Measurements from ENCODE around the gene BIK. TPM values are rescaled to one million over a fixed set of nuclear protein-coding genes. Genes with fewer than 3 reads are reported as not detected.

The BIK gene
- total RNA-seq, 4 donors from 2014 or later, result 6.1 to 15.6 (median 13.5) TPM

GRCh38 chr22:43171607-43172006, 61.1 kb downstream of the BIK start:
- Histone ChIP-seq H3K9me3 (no peaks in the 10 kb centered on the region), H3K4me1 (peaks cover 19 to 83% (median 43%) of the 10 kb centered on the region in 3 donors), H3K36me3 (peaks cover 25 to 100% (median 47%) of the 10 kb centered on the region in 3 donors), H3K4me3 (peak overlapping the region in 1 of 4 donors; percentile 15), H3K27ac (peak overlapping the region; percentile 70 to 86 (median 81)), H3K27me3 (no peaks in the 10 kb centered on the region)
- no peak for DNase-seq
- TF ChIP-seq POLR2A (IDR thresholded peaks at IDR 0.05) (no peak), CTCF (IDR thresholded peaks at IDR 0.05) (no peak)
- intact Hi-C loops (cut with DNase I), result no loop called here
- 63% methylated on average over 4 of the region's 12 CpGs; no CpG with 5 or more reads in 1 of the 2 donors for WGBS, 2 donors

- no peaks in the 10 kb centered on the region for H3K27me3 ChIP-seq
- TF ChIP-seq POLR2A (IDR thresholded peaks at IDR 0.05) (no peak), CTCF (IDR thresholded peaks at IDR 0.05) (no peak)
- H3K27ac ChIP-seq, result peak overlapping the region; percentile 28 to 86 (median 81)
- no peak overlapping the region for H3K4me3 ChIP-seq
- H3K4me1 ChIP-seq, result peaks cover 19 to 83% (median 43%) of the 10 kb centered on the region in 3 donors
- 89 to 91% methylated on average over 10 to 18 of the region's 19 CpGs for WGBS, 2 donors
- intact Hi-C loops (cut with DNase I), result no loop called here
- H3K9me3 ChIP-seq, result no peaks in the 10 kb centered on the region
- DNase-seq, result no peak
- peaks cover 24 to 100% (median 46%) of the 10 kb centered on the region in 3 donors for H3K36me3 ChIP-seq
Measured at GRCh38 chr22:43172191-43172590, 61.6 kb downstream of the BIK start.

- WGBS, 2 donors, result 86% methylated on average over 1 of the region's 9 CpGs; no CpG with 5 or more reads in 1 of the 2 donors
- TF ChIP-seq CTCF (IDR thresholded peaks at IDR 0.05), result no peak
- TF ChIP-seq POLR2A (IDR thresholded peaks at IDR 0.05), result no peak
- H3K36me3 ChIP-seq, result peaks cover 14 to 100% (median 39%) of the 10 kb centered on the region in 3 donors
Measured at GRCh38 chr22:43173566-43173965, 63.0 kb downstream of the BIK start.

GRCh38 chr22:43173976-43174720, 63.6 kb downstream of the BIK start:
- intact Hi-C loops (cut with DNase I), result no loop called here
- no peak for DNase-seq
- 80% methylated on average over 4 of the region's 39 CpGs; no CpG with 5 or more reads in 1 of the 2 donors for WGBS, 2 donors
- H3K27me3 ChIP-seq, result no peaks in the 10 kb centered on the region
- peaks cover 19 to 73% (median 43%) of the 10 kb centered on the region in 3 donors for H3K4me1 ChIP-seq
- TF ChIP-seq POLR2A (IDR thresholded peaks at IDR 0.05) (no peak), CTCF (IDR thresholded peaks at IDR 0.05) (no peak)
- H3K27ac ChIP-seq, result peak overlapping the region; percentile 61 to 85 (median 76)
- no peak overlapping the region for H3K4me3 ChIP-seq
- peaks cover 17 to 100% (median 44%) of the 10 kb centered on the region in 3 donors for H3K36me3 ChIP-seq
- H3K9me3 ChIP-seq, result no peaks in the 10 kb centered on the region

More at GRCh38 chr22:43173566-43173965, 63.0 kb downstream of the BIK start:
- no peak overlapping the region for H3K4me3 ChIP-seq
- H3K9me3 ChIP-seq, result no peaks in the 10 kb centered on the region
- H3K27me3 ChIP-seq, result no peaks in the 10 kb centered on the region
- H3K27ac ChIP-seq, result peak overlapping the region in 3 of 4 donors; percentile 61 to 85 (median 82)
- peaks cover 19 to 78% (median 43%) of the 10 kb centered on the region in 3 donors for H3K4me1 ChIP-seq
- DNase-seq, result no peak
- intact Hi-C loops (cut with DNase I), result no loop called here

- WGBS, 2 donors, result 33 to 47% methylated on average over 1 to 6 of the region's 9 CpGs
- Histone ChIP-seq H3K27ac (peak overlapping the region; percentile 61 to 85 (median 76)), H3K9me3 (no peaks in the 10 kb centered on the region), H3K4me1 (peaks cover 19 to 64% (median 43%) of the 10 kb centered on the region in 3 donors), H3K27me3 (no peaks in the 10 kb centered on the region), H3K36me3 (peaks cover 26 to 100% (median 51%) of the 10 kb centered on the region in 3 donors), H3K4me3 (no peak overlapping the region)
- no peak for DNase-seq
- intact Hi-C loops (cut with DNase I), result no loop called here
- TF ChIP-seq POLR2A (IDR thresholded peaks at IDR 0.05) (no peak), CTCF (IDR thresholded peaks at IDR 0.05) (peak in 3 of 6 experiments; percentile 21 to 45 (median 37))
Measured at GRCh38 chr22:43174941-43175531, 64.5 kb downstream of the BIK start.
